Measurements from ENCODE around the gene ZSCAN31.

ZSCAN31 gene

DNA sequence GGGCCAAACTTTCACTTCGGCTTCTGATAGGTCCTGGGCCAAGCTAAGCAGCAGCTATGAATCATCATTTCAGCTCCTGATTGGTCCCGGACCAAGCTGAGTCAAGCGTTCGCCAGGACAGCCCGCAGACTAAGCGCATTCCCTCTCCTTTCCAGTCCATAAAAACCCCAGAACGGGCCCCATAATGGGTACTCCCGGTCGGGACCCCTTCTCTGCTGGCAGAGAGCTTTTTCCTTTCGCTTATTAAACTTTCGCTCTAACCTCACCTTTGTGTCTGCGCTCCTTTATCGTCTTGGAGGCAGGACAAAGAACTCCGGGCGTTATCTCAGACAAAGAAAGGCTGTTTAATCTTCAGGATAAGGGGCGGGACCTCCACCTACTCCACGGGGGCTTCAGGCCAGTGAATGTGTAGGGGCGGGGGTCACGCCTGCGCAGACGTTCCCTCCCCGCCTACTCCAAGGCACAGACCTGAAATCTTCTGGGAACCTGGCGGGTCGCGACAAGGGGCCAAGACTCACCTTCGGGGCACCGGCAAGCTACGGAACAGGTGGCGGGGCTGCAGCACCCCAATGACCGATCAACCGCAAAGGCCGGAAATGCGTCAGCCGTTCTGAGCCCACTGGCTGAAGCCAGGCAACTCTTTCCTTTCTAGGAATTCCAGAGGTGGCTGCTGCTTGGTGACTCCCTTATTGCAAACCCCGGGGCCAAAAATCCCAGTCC lies at the start of gene ZSCAN31:
Gene ZSCAN31, minus strand, starts transcription at position 585 of the 720 bp plus-strand sequence. CDS start 6,465 bp downstream, outside the sequence.
- H3K27ac ChIP-seq (ENCODE audit: low read depth, low read length), result peak within 1 kb of the TSS; percentile 69
- H3K4me1 ChIP-seq (ENCODE audit: control insufficient read depth, insufficient read depth, low read length, unreplicated experiment), result peaks cover 7% of the 10 kb centered on the region
- peaks cover 3% of the 10 kb centered on the region for H3K27me3 ChIP-seq (ENCODE audit: insufficient read depth, low read length)
- H3K4me3 ChIP-seq (ENCODE audit: low read depth, low read length), result peak within 1 kb of the TSS; percentile 83
- H2AFZ ChIP-seq (ENCODE audit: low read length, unreplicated experiment), result peak within 1 kb of the TSS; percentile 76
- H3K79me2 ChIP-seq (ENCODE audit: control insufficient read depth, insufficient read depth, low read length, unreplicated experiment), result no peaks in the 10 kb centered on the region
- no peaks in the 10 kb centered on the region for H3K36me3 ChIP-seq (ENCODE audit: insufficient read depth, low read length)

DNA sequence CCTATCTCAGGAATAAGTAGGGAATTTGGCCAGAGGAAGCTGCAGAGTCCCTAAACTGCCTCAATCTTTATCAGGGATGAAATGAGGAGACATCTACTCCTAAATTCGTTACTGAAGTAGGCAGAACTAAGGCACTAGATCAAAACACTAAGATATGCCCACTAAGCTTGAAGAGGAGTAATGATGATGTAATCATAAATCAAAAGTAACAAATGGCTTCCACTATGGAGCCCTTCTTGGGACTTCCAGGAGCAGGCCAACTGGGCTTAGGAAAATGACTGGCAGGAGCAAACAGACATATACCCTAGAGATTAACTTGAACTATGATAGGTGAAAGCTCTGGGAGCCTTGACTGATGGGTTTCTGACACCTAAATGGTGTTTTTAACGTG lies 48.2 kb upstream of the ZSCAN31 start:
- H3K36me3 ChIP-seq (ENCODE audit: insufficient read depth, low read length), result peaks cover 49% of the 10 kb centered on the region
- no peak overlapping the region for H3K4me3 ChIP-seq (ENCODE audit: low read depth, low read length)
- H2AFZ ChIP-seq (ENCODE audit: low read length, unreplicated experiment), result no peak overlapping the region
- H3K79me2 ChIP-seq (ENCODE audit: control insufficient read depth, insufficient read depth, low read length, unreplicated experiment), result peaks cover 8% of the 10 kb centered on the region
- no peak overlapping the region; the same call in 1 of the 2 replicates for H3K27ac ChIP-seq (ENCODE audit: low read depth, low read length)
- no peaks in the 10 kb centered on the region for H3K27me3 ChIP-seq (ENCODE audit: insufficient read depth, low read length)
- no peaks in the 10 kb centered on the region for H3K4me1 ChIP-seq (ENCODE audit: control insufficient read depth, insufficient read depth, low read length, unreplicated experiment)

DNA sequence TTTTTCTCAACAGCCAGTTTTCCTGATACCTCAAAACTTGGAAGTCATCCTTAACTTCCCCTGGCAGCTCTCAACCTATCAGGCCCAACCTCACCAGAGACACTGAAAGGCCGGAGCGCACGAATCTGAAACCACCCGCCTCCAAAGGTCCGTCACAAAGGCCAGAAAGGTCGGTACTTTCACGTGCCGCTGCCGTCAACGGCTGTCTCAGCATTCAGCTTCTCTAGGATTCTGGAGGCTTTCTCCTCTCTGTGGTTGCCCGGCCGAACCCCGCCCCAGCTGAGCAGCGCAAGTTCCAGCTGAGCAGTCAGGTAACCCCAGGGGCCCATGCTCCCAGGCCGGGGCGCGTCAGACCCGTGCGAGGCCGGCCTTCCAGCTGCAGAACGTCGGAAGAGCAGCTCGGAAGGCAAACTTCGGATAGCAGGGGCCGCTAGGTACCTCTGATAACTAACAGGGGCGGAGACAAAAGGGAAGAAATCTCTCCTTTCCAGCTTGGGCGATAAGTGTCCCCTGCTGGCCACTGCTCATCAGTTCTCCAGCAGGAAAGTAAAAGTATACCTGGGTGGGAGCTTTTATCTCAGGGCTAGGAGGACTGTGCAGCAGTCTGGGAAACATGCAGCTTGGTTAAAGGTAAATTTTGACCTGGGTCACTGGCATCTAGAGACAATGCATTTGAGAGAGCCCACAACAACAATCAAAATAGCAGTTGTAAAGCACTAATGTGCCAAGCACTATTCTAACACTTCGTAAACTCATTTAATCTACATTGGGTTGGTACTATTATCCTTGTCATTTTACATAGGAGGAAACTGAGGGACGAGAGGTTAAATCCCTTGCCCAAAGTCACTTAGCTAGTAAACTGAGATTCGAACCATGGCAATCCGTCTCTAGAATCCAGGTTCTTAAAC lies 47.5 kb upstream of the ZSCAN31 start:
- no peaks in the 10 kb centered on the region for H3K4me1 ChIP-seq (ENCODE audit: control insufficient read depth, insufficient read depth, low read length, unreplicated experiment)
- H3K79me2 ChIP-seq (ENCODE audit: control insufficient read depth, insufficient read depth, low read length, unreplicated experiment), result peaks cover 8% of the 10 kb centered on the region
- peak overlapping the region; percentile 74 for H3K4me3 ChIP-seq (ENCODE audit: low read depth, low read length)
- peaks cover 49% of the 10 kb centered on the region for H3K36me3 ChIP-seq (ENCODE audit: insufficient read depth, low read length)
- H3K27me3 ChIP-seq (ENCODE audit: insufficient read depth, low read length), result no peaks in the 10 kb centered on the region
- peak overlapping the region; percentile 63 for H3K27ac ChIP-seq (ENCODE audit: low read depth, low read length)
- H2AFZ ChIP-seq (ENCODE audit: low read length, unreplicated experiment), result peak overlapping the region; percentile 70

DNA sequence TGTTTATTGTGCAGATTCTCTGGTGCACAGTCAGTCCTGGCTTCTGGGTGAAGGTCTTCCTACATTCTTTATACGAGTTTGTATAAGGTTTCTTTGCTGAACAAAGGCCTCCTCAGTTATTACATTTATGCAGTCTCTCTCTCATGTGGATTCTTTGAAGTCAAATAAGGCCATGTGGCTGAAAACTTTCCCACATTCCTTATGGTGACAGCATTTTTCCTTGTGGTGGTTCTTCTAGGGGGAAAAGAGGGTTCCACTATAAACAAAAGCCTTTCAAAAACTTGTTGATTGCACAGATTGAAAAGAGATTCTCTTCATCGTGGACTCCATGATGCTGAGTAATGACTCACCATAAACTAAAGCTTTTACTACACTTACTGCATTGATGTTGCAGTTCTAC lies 44.4 kb upstream of the ZSCAN31 start:
- no peak overlapping the region for H2AFZ ChIP-seq (ENCODE audit: low read length, unreplicated experiment)
- H3K27me3 ChIP-seq (ENCODE audit: insufficient read depth, low read length), result no peaks in the 10 kb centered on the region
- peaks cover 8% of the 10 kb centered on the region for H3K79me2 ChIP-seq (ENCODE audit: control insufficient read depth, insufficient read depth, low read length, unreplicated experiment)
- H3K36me3 ChIP-seq (ENCODE audit: insufficient read depth, low read length), result peaks cover 52% of the 10 kb centered on the region
- no peak overlapping the region for H3K4me3 ChIP-seq (ENCODE audit: low read depth, low read length)
- H3K4me1 ChIP-seq (ENCODE audit: control insufficient read depth, insufficient read depth, low read length, unreplicated experiment), result no peaks in the 10 kb centered on the region
- H3K27ac ChIP-seq (ENCODE audit: low read depth, low read length), result no peak overlapping the region

DNA sequence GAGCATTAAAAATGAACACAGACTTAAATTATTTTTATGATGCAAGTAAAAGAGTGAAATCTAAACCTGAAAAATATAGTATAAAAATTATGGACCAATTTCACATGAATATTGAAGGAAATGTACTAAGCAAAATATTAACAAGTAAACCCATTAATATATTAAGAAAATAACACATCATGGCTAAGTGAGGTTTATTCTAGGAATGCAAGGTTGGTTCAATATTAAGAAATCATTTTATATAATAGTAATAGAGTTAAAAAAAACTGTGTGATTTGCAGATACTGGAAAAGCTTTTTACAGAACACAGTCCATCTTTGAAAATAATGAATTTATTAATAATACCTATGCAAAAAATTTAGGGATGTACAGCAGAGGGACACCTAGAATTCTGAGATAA lies 42.7 kb upstream of the ZSCAN31 start:
- peaks cover 8% of the 10 kb centered on the region for H3K79me2 ChIP-seq (ENCODE audit: control insufficient read depth, insufficient read depth, low read length, unreplicated experiment)
- H3K27ac ChIP-seq (ENCODE audit: low read depth, low read length), result no peak overlapping the region
- H3K4me1 ChIP-seq (ENCODE audit: control insufficient read depth, insufficient read depth, low read length, unreplicated experiment), result no peaks in the 10 kb centered on the region
- no peak overlapping the region for H2AFZ ChIP-seq (ENCODE audit: low read length, unreplicated experiment)
- no peak overlapping the region for H3K4me3 ChIP-seq (ENCODE audit: low read depth, low read length)
- H3K36me3 ChIP-seq (ENCODE audit: insufficient read depth, low read length), result peaks cover 47% of the 10 kb centered on the region
- H3K27me3 ChIP-seq (ENCODE audit: insufficient read depth, low read length), result no peaks in the 10 kb centered on the region

DNA sequence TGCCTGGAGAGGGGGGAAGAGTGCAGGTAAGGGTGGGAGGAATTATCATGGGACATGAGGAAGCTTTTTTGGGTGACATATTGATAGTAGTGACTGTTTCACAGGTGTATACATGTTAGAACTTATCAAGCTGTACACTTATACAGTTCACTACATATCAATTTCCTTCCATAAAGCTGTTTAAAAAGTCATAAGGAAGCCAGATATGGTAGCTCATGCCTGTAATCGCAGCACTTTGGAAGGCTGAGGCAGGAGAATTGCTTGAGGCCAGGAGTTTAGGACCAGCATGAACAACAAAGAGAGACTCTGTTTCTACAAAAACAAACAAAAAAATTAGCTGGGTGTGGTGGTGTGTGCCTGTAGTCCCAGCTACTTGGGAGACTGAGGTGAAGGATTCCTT lies 41.9 kb upstream of the ZSCAN31 start:
- Histone ChIP-seq H3K79me2 (ENCODE audit: control insufficient read depth, insufficient read depth, low read length, unreplicated experiment) (peaks cover 8% of the 10 kb centered on the region), H3K4me1 (ENCODE audit: control insufficient read depth, insufficient read depth, low read length, unreplicated experiment) (no peaks in the 10 kb centered on the region), H3K27ac (ENCODE audit: low read depth, low read length) (no peak overlapping the region), H3K27me3 (ENCODE audit: insufficient read depth, low read length) (no peaks in the 10 kb centered on the region), H3K4me3 (ENCODE audit: low read depth, low read length) (no peak overlapping the region), H2AFZ (ENCODE audit: low read length, unreplicated experiment) (no peak overlapping the region), H3K36me3 (ENCODE audit: insufficient read depth, low read length) (peaks cover 47% of the 10 kb centered on the region)

DNA sequence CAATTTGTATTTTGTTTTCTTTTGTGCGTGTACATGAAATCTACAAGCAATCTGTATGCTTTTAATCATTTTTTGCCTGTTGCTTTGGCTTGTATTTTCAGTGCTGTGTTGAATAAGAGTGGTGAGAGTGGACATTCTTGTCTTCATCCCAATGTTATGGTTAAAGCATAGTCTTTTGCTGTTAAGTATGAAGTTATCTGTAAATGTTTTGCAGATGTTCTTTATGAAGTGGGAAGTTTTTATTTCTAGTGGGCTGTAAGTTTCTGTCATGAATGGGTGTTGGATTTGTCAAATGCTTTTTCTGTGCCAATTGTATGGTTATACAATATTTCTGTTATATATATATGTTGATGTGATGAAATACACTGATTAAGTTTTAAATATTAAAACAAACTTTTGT lies 38.0 kb upstream of the ZSCAN31 start:
- H3K4me3 ChIP-seq (ENCODE audit: low read depth, low read length), result no peak overlapping the region
- no peaks in the 10 kb centered on the region for H3K4me1 ChIP-seq (ENCODE audit: control insufficient read depth, insufficient read depth, low read length, unreplicated experiment)
- H3K36me3 ChIP-seq (ENCODE audit: insufficient read depth, low read length), result peaks cover 16% of the 10 kb centered on the region
- no peak overlapping the region for H3K27ac ChIP-seq (ENCODE audit: low read depth, low read length)
- no peak overlapping the region for H2AFZ ChIP-seq (ENCODE audit: low read length, unreplicated experiment)
- H3K79me2 ChIP-seq (ENCODE audit: control insufficient read depth, insufficient read depth, low read length, unreplicated experiment), result no peaks in the 10 kb centered on the region
- no peaks in the 10 kb centered on the region for H3K27me3 ChIP-seq (ENCODE audit: insufficient read depth, low read length)

DNA sequence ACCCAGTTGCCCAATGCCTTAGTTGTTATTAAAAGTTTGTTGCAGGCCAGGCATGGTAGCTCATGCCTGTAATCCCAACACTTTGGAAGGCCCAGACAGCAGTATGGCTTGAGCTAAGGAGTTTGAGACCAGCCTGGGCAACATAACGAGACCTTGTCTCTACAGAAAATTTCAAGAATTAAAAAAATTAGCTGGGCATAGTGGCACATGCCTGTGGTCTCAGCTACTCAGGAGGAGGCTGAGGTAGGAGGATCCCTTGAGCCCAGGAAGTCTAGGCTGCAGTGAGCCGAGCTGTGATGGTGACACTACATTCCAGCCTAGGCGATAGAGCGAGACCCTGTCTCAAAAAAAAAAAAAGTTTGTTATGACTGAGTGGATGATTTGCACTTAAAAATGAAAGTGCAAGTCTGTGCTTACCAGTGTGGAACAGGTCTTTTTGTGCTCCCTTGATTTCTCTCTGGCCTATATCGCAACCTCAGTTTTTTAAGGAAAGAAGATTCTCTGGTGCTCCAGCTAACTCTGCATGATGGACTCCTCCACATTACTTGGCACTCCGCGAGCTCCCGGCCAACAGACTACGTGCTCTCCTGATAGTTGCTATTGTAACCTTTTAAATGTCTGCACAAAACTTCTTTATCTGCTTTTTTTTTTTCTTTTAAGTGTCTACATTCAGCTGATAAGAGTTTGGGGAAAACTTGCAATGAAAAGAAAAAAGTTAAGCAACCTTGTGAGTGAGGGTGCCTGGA lies 35.9 kb upstream of the ZSCAN31 start:
- no peak overlapping the region for H3K4me3 ChIP-seq (ENCODE audit: low read depth, low read length)

DNA sequence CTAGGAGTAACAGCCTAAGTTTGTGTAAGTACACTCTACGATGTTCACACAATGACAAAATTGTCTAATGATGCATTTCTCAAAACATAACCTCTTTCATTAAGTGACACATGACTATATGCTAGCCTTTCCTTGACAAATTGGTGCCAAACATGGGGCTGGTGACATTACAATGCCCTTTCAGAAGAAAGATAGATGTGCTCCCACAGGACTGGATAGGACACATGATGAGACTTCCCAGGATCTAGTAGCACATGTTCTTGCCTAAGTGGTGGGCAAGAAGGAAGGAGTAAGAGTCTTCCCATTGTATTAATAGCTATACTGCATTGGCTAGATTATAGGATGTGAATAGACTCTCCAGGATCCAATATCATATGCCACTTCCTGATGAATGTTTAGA lies 35.3 kb upstream of the ZSCAN31 start:
- H2AFZ ChIP-seq (ENCODE audit: low read length, unreplicated experiment), result no peak overlapping the region

More for the DNA sequence above, 35.9 kb upstream of the ZSCAN31 start:
- Histone ChIP-seq H3K27ac (ENCODE audit: low read depth, low read length) (no peak overlapping the region), H2AFZ (ENCODE audit: low read length, unreplicated experiment) (no peak overlapping the region), H3K27me3 (ENCODE audit: insufficient read depth, low read length) (no peaks in the 10 kb centered on the region), H3K79me2 (ENCODE audit: control insufficient read depth, insufficient read depth, low read length, unreplicated experiment) (no peaks in the 10 kb centered on the region), H3K36me3 (ENCODE audit: insufficient read depth, low read length) (0 out of 2 replicates have a peak, but pooled peaks cover 3% of the 10 kb centered on the region), H3K4me1 (ENCODE audit: control insufficient read depth, insufficient read depth, low read length, unreplicated experiment) (no peaks in the 10 kb centered on the region)

DNA sequence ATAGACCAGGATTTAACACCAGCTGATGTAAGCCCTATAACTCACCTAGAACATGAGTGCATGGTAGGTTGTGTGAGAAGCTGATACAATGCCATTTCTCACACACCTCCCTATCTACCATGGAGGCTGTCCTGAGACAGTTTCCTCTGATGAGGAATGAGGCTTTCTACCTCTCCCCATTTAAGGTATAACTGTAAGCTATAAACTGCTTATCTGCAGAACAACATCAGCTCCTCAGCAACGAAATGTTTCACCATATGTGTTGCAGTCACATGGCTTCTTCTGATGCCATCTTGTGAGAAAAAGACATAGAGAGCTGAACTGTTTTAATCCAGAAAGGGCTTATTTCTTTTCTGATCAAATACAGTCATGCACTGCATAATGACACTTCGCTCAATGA lies 34.5 kb upstream of the ZSCAN31 start:
- Histone ChIP-seq H3K27me3 (ENCODE audit: insufficient read depth, low read length) (no peaks in the 10 kb centered on the region), H2AFZ (ENCODE audit: low read length, unreplicated experiment) (no peak overlapping the region), H3K4me1 (ENCODE audit: control insufficient read depth, insufficient read depth, low read length, unreplicated experiment) (no peaks in the 10 kb centered on the region), H3K79me2 (ENCODE audit: control insufficient read depth, insufficient read depth, low read length, unreplicated experiment) (no peaks in the 10 kb centered on the region), H3K4me3 (ENCODE audit: low read depth, low read length) (no peak overlapping the region), H3K36me3 (ENCODE audit: insufficient read depth, low read length) (peaks cover 7% of the 10 kb centered on the region; the same call in 1 of the 2 replicates), H3K27ac (ENCODE audit: low read depth, low read length) (no peak overlapping the region)

More for the DNA sequence above, 35.3 kb upstream of the ZSCAN31 start:
- Histone ChIP-seq H3K4me1 (ENCODE audit: control insufficient read depth, insufficient read depth, low read length, unreplicated experiment) (no peaks in the 10 kb centered on the region), H3K36me3 (ENCODE audit: insufficient read depth, low read length) (0 out of 2 replicates have a peak, but pooled peaks cover 3% of the 10 kb centered on the region), H3K79me2 (ENCODE audit: control insufficient read depth, insufficient read depth, low read length, unreplicated experiment) (no peaks in the 10 kb centered on the region), H3K27me3 (ENCODE audit: insufficient read depth, low read length) (no peaks in the 10 kb centered on the region), H3K27ac (ENCODE audit: low read depth, low read length) (no peak overlapping the region), H3K4me3 (ENCODE audit: low read depth, low read length) (no peak overlapping the region)

Measured in ACC112 (cell line).